Osteocyte (in vitro differentiated cells): ENCODE measurements around the gene CHD8. TPM values are rescaled to one million over a fixed set of nuclear protein-coding genes. Genes with fewer than 3 reads are reported as not detected.

Experiments used
- DNase-seq: peaks from one replicate; pipeline ENCODE4 v3.0.0; 2021; ENCODE audit warnings: mixed read lengths; ENCODE audit not compliant: unreplicated experiment; ENCODE audit errors: extremely low spot score
- H3K27ac Mint-ChIP-seq: one replicate; pipeline ENCODE4 v1.8.0; 2021; ENCODE audit warnings: mild to moderate bottlenecking, mixed read lengths; ENCODE audit not compliant: unreplicated experiment
- H3K27me3 Mint-ChIP-seq: one replicate; pipeline ENCODE4 v1.8.0; 2021; ENCODE audit warnings: mixed read lengths; ENCODE audit not compliant: unreplicated experiment
- H3K36me3 Mint-ChIP-seq: one replicate; pipeline ENCODE4 v1.8.0; 2021; ENCODE audit warnings: mixed read lengths; ENCODE audit not compliant: unreplicated experiment
- H3K4me1 Mint-ChIP-seq: one replicate; pipeline ENCODE4 v1.8.0; 2021; ENCODE audit warnings: mixed read lengths; ENCODE audit not compliant: unreplicated experiment
- H3K4me3 Mint-ChIP-seq: one replicate; pipeline ENCODE4 v1.8.0; 2021; ENCODE audit warnings: mild to moderate bottlenecking, moderate library complexity, mixed read lengths; ENCODE audit not compliant: unreplicated experiment
- H3K9me3 Mint-ChIP-seq: one replicate; pipeline ENCODE4 v1.8.0; 2021; ENCODE audit warnings: mixed read lengths; ENCODE audit not compliant: unreplicated experiment
- CTCF ChIP-seq: fragments of 200-600 bp; sonication (generic); IDR thresholded peaks from 2 replicates; pipeline ENCODE4 v1.5.0; 2021; ENCODE audit warnings: antibody characterized with exemption, mild to moderate bottlenecking, moderate library complexity
- long read RNA-seq: library from polyadenylated mRNA; unstranded; transcript quantifications from one replicate; pipeline ENCODE4 v2.0.0, GENCODE V29; 2021
- total RNA-seq: library from RNA; stranded (reverse); gene quantifications from 2 replicates; pipeline ENCODE4 v1.2.1, GENCODE V29; 2021

The CHD8 gene
- 86.0 and 99.0 TPM in 2 replicates for total RNA-seq
- long read RNA-seq, partial matches to known transcripts, result 79 of 96 reads
- long read RNA-seq, other reads (novel, unspliced or antisense), result 14 of 96 reads

GRCh38 chr14:21455912-21456667 is at the start of gene CHD8:
Gene CHD8 (minus strand): TSS chr14:21456123. CDS start chr14:21431643, 24,480 bp downstream.
- H3K4me3 Mint-ChIP-seq, result peak within 1 kb of the TSS; percentile 93

GRCh38 chr14:21505012-21505553 is 49.2 kb upstream of the CHD8 start:
- no peak for DNase-seq
- Mint-ChIP-seq H3K9me3 (no peaks in the 10 kb centered on the region), H3K4me1 (peaks cover 13% of the 10 kb centered on the region)

More at GRCh38 chr14:21455912-21456667, at the start of gene CHD8:
- H3K4me1 Mint-ChIP-seq, result peaks cover 33% of the 10 kb centered on the region
- H3K27ac Mint-ChIP-seq, result peak within 1 kb of the TSS; percentile 100
- H3K9me3 Mint-ChIP-seq, result no peaks in the 10 kb centered on the region
- H3K27me3 Mint-ChIP-seq, result no peaks in the 10 kb centered on the region
- H3K36me3 Mint-ChIP-seq, result peaks cover 13% of the 10 kb centered on the region
- TF ChIP-seq CTCF, result peak; percentile 73
- peak; percentile 100 for DNase-seq

GRCh38 chr14:21503376-21503775 is 47.5 kb upstream of the CHD8 start:
- Mint-ChIP-seq H3K27me3 (no peaks in the 10 kb centered on the region), H3K4me3 (no peak overlapping the region), H3K4me1 (peaks cover 1% of the 10 kb centered on the region), H3K36me3 (peaks cover 33% of the 10 kb centered on the region), H3K27ac (no peak overlapping the region), H3K9me3 (no peaks in the 10 kb centered on the region)
- DNase-seq, result no peak
- no peak for TF ChIP-seq CTCF

More at GRCh38 chr14:21505012-21505553, 49.2 kb upstream of the CHD8 start:
- Mint-ChIP-seq H3K27me3 (no peaks in the 10 kb centered on the region), H3K4me3 (no peak overlapping the region), H3K36me3 (peaks cover 20% of the 10 kb centered on the region), H3K27ac (peak overlapping the region; percentile 31)
- no peak for TF ChIP-seq CTCF

- H3K4me1 Mint-ChIP-seq, result no peaks in the 10 kb centered on the region
- TF ChIP-seq CTCF, result no peak
- no peaks in the 10 kb centered on the region for H3K27me3 Mint-ChIP-seq
- DNase-seq, result no peak
- peaks cover 32% of the 10 kb centered on the region for H3K36me3 Mint-ChIP-seq
- no peaks in the 10 kb centered on the region for H3K9me3 Mint-ChIP-seq
- H3K27ac Mint-ChIP-seq, result no peak overlapping the region
- H3K4me3 Mint-ChIP-seq, result no peak overlapping the region
These were observed 45.6 kb upstream of the CHD8 start for GRCh38 chr14:21501568-21501967.
